Muscle layer of colon (tissue), 2 donors: ENCODE data around the gene KCNQ1.

Source experiments
- H3K27ac ChIP-seq: one replicate; pipeline ENCODE4 v1.7.0; 2013; ENCODE audit warnings: low read depth, mild to moderate bottlenecking, low read length, moderate library complexity
- H3K27me3 ChIP-seq, 2 donors: one replicate each; pipeline ENCODE4 v1.7.0; 2013; ENCODE audit warnings: low read length in 2 of 2, mild to moderate bottlenecking in 2 of 2; ENCODE audit not compliant: insufficient read depth in 2 of 2, control insufficient read depth in 1 of 2
- H3K36me3 ChIP-seq: one replicate; pipeline ENCODE4 v1.7.0; 2013; ENCODE audit warnings: mild to moderate bottlenecking, low read length; ENCODE audit not compliant: insufficient read depth
- H3K4me1 ChIP-seq: one replicate; pipeline ENCODE4 v1.7.0; 2013; ENCODE audit warnings: mild to moderate bottlenecking, low read length; ENCODE audit not compliant: insufficient read depth
- H3K4me3 ChIP-seq, 2 donors: one replicate each; pipeline ENCODE4 v1.7.0; 2013; ENCODE audit warnings: low read length in 2 of 2, low read depth in 1 of 2, mild to moderate bottlenecking in 1 of 2, moderate library complexity in 1 of 2
- H3K9ac ChIP-seq: one replicate; pipeline ENCODE4 v1.7.0; 2013; ENCODE audit warnings: low read length
- H3K9me3 ChIP-seq: one replicate; pipeline ENCODE4 v1.7.0; 2013; ENCODE audit warnings: mild to moderate bottlenecking, low read length
- donor health status: abdominal sarcoma.
- donor health status: Adenocarcinoma of cecum.

Gene KCNQ1

GRCh38 chr11:2892967-2893528 lies 448.2 kb downstream of the KCNQ1 start:
- Histone ChIP-seq H3K36me3 (no peaks in the 10 kb centered on the region), H3K27me3 (peaks cover 0 to 6% of the 10 kb centered on the region in 2 donors), H3K4me1 (peaks cover 20% of the 10 kb centered on the region), H3K9ac (no peak overlapping the region), H3K27ac (peak overlapping the region; percentile 42), H3K9me3 (no peaks in the 10 kb centered on the region), H3K4me3 (peak overlapping the region in 1 of 2 donors; percentile 41)

GRCh38 chr11:2893935-2894334 lies 449.1 kb downstream of the KCNQ1 start:
- Histone ChIP-seq H3K9me3 (no peaks in the 10 kb centered on the region), H3K9ac (no peak overlapping the region), H3K36me3 (no peaks in the 10 kb centered on the region), H3K27ac (no peak overlapping the region), H3K27me3 (peaks cover 0 to 6% of the 10 kb centered on the region in 2 donors), H3K4me3 (no peak overlapping the region), H3K4me1 (peaks cover 20% of the 10 kb centered on the region)

DNA sequence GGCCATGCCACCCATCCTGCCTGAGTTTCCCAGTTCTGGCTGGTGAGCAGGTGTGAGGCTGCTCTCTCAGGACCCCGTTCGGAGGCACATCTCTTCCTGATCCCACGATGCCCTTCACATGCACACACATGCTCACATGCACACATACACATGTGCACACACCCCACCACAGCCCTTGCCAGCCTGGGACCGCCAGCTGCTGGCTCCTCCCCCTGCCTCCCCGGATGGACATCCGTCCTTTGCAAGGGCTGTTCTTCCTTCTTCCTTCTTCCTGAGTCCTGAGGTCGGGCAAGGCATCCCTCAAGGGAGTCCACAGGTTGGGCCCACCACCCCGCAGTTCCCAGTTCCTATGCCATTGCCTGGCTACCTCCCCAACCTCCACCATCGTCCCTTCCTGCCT lies 451.2 kb downstream of the KCNQ1 start:
- Histone ChIP-seq H3K36me3 (no peaks in the 10 kb centered on the region), H3K4me1 (peaks cover 16% of the 10 kb centered on the region), H3K9ac (no peak overlapping the region), H3K27ac (no peak overlapping the region), H3K9me3 (no peaks in the 10 kb centered on the region), H3K4me3 (no peak overlapping the region), H3K27me3 (peaks cover 0 to 6% of the 10 kb centered on the region in 2 donors)

DNA sequence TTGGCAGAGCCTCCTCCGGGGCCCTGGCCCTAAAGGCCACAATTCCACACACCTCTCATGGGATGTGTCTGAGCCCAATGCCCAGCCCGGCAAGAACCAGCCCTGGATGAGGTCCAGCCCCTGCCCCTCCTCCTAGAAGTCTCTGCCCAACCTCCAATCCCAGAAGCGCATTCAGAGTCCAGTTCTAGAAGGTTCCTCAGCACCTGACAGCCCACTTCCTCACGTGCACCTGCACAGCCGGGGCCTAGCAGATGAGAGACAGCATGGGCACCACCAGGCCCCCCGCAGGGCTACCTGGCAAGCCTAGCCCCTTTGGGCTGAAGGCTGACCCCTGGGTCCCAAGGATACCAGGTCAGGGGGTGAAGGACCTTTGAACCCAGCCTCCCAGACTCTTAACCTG lies 452.2 kb downstream of the KCNQ1 start:
- Histone ChIP-seq H3K27ac (no peak overlapping the region), H3K9ac (no peak overlapping the region), H3K4me1 (peaks cover 11% of the 10 kb centered on the region), H3K9me3 (no peaks in the 10 kb centered on the region), H3K36me3 (no peaks in the 10 kb centered on the region), H3K4me3 (no peak overlapping the region), H3K27me3 (peaks cover 0 to 6% of the 10 kb centered on the region in 2 donors)

DNA sequence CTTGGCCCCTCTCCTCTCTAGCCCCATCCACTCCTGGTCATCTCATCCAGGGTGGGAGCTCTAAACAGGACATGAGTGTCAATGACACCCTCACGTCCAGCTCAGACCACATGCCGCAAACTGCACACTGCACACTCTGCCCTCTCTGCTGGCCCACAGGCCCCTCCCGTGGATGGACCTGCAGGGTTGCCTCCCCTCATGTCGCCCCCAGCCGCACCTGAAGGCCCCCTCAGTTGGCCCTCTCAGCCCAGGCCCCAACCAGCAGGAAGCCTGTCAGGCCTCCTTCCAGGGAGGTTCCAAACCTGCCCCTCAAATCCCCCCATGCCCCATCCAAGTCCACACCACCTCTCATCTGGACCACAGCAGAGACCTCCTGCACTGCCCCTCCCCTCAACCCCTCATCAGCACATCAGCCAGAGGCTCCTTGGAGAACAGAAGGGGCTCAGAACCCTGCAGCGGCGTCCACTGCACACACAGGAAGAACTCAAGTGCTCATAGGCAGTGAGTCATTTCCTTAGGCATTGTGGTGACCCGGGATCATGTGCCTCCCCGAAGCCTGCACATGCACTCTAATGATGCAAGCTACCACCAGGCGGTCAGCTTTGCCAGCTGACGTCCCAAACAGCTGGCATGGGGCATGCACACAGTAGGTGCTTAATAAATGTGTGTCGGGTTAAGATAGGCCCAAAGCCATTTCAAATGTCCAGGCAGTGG lies 453.7 kb downstream of the KCNQ1 start:
- Histone ChIP-seq H3K27ac (no peak overlapping the region), H3K9me3 (no peaks in the 10 kb centered on the region), H3K4me3 (no peak overlapping the region), H3K4me1 (peaks cover 14% of the 10 kb centered on the region), H3K36me3 (no peaks in the 10 kb centered on the region), H3K9ac (no peak overlapping the region), H3K27me3 (no peaks in the 10 kb centered on the region)
